ENCODE results near the gene PFKFB3.
"Not testable (repeated sequence)": the region's sequence is repeated elsewhere in the genome, so short reads cannot be mapped to it uniquely, and the experiment has no call there.

Gene PFKFB3

GRCh38 chr10:6179078-6179477 lies 23.7 kb upstream of the PFKFB3 start:
- DNase-seq, result no peak

GRCh38 chr10:6180480-6181110 lies 22.1 kb upstream of the PFKFB3 start:
- DNase-seq, result no peak

- no peak for DNase-seq
These were observed 21.5 kb upstream of the PFKFB3 start for GRCh38 chr10:6181249-6181648.

GRCh38 chr10:6182454-6183098 lies 20.2 kb upstream of the PFKFB3 start:
- no peak for DNase-seq

- DNase-seq, result no peak
These were observed 17.6 kb upstream of the PFKFB3 start for GRCh38 chr10:6185039-6185716.

GRCh38 chr10:6186894-6187256 lies 15.9 kb upstream of the PFKFB3 start:
- DNase-seq, result no peak

- no peak for DNase-seq
These were observed 15.5 kb upstream of the PFKFB3 start for GRCh38 chr10:6187278-6187677.

GRCh38 chr10:6190033-6190432 lies 12.7 kb upstream of the PFKFB3 start:
- not testable (repeated sequence) for DNase-seq

- no peak for DNase-seq
These were observed 11.6 kb upstream of the PFKFB3 start for GRCh38 chr10:6191147-6191546.

GRCh38 chr10:6191569-6191968 lies 11.2 kb upstream of the PFKFB3 start:
- no peak for DNase-seq

GRCh38 chr10:6193342-6193741 lies 9.4 kb upstream of the PFKFB3 start:
- not testable (repeated sequence) for DNase-seq

GRCh38 chr10:6194311-6194710 lies 8.4 kb upstream of the PFKFB3 start:
- DNase-seq, result no peak

- no peak for DNase-seq
These were observed 7.4 kb upstream of the PFKFB3 start for GRCh38 chr10:6195376-6195775.

GRCh38 chr10:6195846-6196245 lies 6.9 kb upstream of the PFKFB3 start:
- DNase-seq, result no peak

- DNase-seq, result not testable (repeated sequence)
These were observed 6.2 kb upstream of the PFKFB3 start for GRCh38 chr10:6196524-6196923.

GRCh38 chr10:6197321-6197720 lies 5.4 kb upstream of the PFKFB3 start:
- no peak for DNase-seq

- no peak for DNase-seq
These were observed 4.6 kb upstream of the PFKFB3 start for GRCh38 chr10:6198171-6198570.

- DNase-seq, result no peak
These were observed 3.5 kb upstream of the PFKFB3 start for GRCh38 chr10:6199131-6199733.

- no peak for DNase-seq
These were observed 2.3 kb upstream of the PFKFB3 start for GRCh38 chr10:6200440-6200733.

GRCh38 chr10:6200734-6201515 lies 1.8 kb upstream of the PFKFB3 start:
- DNase-seq, result no peak

- peak; percentile 92 for DNase-seq
These were observed 1.2 kb upstream of the PFKFB3 start for GRCh38 chr10:6201516-6201975.

- DNase-seq, result peak; percentile 68
These were observed 541 bp upstream of the PFKFB3 start for GRCh38 chr10:6202098-6202683.

All from activated effector memory CD4-positive, alpha-beta T cell treated with anti-CD3 and anti-CD28 coated beads, Interleukin-2, amount 50 U/mL, for 16 hours (primary cell).